GM12892 (cell line): ENCODE data around the gene DHRS4L2.
A peak's percentile ranks its signal among the peaks of the same experiment; 100 is the strongest.
"Not testable (repeated sequence)": the region's sequence is repeated elsewhere in the genome, so short reads cannot be mapped to it uniquely, and the experiment has no call there.

Experiments
- DNase-seq: peaks from one replicate; pipeline ENCODE4 v3.0.0; 2011; ENCODE audit not compliant: insufficient read length
- FAIRE-seq: peaks from 2 replicates; lab custom pipeline; 2011; peaks lifted over from hg19 to GRCh38; lab: Jason Lieb, UNC
- POLR2A ChIP-seq: IDR thresholded peaks from 2 replicates; pipeline ENCODE4 v1.6.1; 2011; ENCODE audit warnings: low read depth, low read length, control low read depth
- POLR2AphosphoS5 ChIP-seq: IDR thresholded peaks from 2 replicates; pipeline ENCODE4 v1.6.1; 2011; ENCODE audit warnings: low read depth, low read length, control low read depth
- TAF1 ChIP-seq: IDR thresholded peaks from 2 replicates; pipeline ENCODE4 v1.6.1; 2011; ENCODE audit warnings: low read depth, mild to moderate bottlenecking, control low read depth, low read length, borderline replicate concordance

Gene DHRS4L2

DNA sequence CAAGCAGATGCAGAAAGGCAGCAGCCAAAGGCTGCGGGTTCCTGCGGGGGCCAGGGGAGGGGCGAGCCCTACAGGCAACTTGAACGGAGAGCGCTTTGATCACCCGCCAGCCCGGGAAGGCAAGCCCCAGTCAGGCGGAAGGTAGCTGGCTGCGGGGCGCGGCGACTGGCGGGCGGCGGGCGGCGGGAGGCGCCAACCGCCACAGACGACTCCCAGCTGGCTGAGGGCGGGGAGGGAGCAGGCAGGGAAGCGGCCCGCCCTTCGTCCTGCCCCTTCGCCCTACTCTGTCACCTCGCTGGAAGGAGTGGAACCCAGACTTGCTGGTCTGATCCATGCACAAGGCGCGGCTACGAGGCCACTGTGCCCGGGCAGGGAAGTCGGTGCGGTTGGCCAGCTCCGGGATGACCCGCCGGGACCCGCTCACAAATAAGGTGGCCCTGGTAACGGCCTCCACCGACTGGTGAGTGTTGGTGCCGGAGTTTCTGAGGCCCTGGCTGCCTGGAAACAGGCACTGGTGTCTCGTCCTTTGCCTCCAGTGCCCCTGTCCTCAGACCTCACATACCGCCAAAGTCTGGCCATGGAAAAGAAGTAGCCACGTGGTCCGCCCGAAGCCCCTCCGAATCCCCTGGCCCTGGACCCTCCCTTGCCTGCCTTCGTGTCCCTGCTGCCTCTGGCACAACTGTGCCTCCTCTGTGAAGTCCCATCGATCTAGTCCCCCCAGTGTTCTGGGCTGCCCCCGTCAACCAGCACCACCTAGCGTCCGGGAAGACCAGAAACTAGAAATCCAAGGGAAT, 47.6 kb downstream of the DHRS4L2 start:
- TF ChIP-seq POLR2A (peak; percentile 35; the same call in 1 of the 2 replicates), POLR2AphosphoS5 (no peak), TAF1 (no peak)
- DNase-seq (peak; percentile 42), FAIRE-seq (no peak)

DNA sequence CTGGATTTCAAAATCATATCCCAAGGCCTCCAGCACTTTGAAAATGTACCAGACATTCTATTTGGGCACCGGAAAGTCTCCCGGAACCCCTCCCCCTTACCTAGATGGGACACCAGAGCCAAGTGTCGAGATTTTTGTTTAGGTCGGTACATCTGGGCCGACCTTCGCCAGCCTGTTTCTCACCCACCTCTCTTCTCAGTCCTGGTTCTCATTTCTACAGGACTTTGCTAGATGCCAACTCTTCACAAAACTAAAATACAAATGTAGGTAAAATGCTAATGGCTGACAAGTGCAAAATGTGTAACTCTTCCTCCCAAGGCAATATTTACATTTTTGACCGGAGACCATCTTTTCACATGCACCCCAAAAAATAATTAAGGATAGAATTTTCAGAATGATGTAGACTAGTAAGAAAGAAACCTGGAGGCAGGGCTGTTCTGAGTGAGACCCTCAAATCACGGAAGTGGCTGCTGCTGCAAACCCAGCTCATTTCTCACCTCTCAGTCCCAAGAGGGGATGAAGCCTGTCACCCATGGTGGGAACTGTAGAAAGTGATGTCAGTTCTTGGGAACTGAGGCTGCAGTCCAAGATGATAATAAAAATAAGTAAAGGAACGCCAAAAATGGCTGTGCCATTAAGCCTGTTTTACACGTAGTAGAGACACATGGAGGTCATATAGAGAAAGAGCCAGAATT, 48.4 kb downstream of the DHRS4L2 start:
- not testable (repeated sequence) for DNase-seq
- peak; percentile 9 for FAIRE-seq

DNA sequence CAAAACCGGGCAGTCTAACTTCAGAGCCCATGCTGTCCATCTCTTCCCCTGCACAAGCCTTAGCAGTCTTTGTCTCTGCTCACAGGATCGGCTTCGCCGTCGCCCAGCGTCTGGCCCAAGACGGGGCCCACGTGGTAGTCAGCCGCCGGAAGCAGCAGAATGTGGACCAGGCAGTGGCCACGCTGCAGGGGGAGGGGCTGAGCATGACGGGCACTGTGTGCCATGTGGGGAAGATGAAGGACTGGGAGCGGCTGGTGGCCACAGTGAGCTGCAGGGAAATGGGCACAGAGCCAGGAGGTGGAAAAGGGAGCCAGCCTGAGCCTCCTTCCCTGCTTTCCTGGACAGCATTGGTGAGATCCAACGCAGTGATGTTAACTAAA, 48.9 kb downstream of the DHRS4L2 start:
- DNase-seq (no peak), FAIRE-seq (no peak)
- TF ChIP-seq POLR2A (no peak), POLR2AphosphoS5 (no peak), TAF1 (no peak)

DNA sequence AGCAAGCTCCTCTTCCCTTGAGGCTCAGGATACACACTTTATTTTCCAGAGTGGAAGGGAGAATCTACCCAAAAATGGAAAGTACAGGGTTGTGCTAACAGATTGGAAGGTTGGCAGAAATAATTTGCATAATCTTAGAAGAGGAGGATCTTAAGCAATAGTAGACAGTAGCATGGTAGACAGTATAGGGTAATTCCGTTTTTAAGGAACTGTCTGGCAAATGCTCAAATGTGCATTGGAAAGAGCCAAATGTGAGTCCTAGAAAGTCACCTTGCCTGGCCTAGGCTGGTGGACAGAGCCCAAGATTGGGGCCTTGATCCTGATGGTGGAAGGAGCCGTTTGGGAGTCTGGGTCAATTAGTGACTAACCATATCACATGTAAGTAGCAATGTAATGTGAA, 50.0 kb downstream of the DHRS4L2 start:
- TF ChIP-seq POLR2A (no peak), POLR2AphosphoS5 (no peak), TAF1 (no peak)
- FAIRE-seq (no peak), DNase-seq (no peak)

DNA sequence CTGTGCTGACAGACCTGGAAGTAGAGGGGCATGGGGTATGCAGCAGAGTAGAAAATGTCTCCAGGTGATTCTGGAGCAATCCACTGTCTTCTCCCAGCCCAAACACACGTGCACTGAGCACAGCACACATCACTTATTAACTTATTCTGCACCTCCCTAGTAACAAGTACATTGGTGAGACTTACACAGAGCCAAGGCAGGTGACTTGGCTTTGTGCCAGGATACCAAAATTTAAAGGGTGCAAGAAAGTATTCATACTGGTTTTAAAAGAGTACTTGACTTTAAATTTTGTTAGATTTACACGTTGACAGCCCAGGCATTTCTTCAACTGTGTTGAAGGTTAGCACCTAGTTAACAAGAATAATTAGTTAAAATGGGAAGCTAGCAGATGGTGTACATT, 52.0 kb downstream of the DHRS4L2 start:
- no peak for FAIRE-seq
- TF ChIP-seq TAF1, result no peak
- no peak for TF ChIP-seq POLR2AphosphoS5
- TF ChIP-seq POLR2A, result no peak
- no peak for DNase-seq

DNA sequence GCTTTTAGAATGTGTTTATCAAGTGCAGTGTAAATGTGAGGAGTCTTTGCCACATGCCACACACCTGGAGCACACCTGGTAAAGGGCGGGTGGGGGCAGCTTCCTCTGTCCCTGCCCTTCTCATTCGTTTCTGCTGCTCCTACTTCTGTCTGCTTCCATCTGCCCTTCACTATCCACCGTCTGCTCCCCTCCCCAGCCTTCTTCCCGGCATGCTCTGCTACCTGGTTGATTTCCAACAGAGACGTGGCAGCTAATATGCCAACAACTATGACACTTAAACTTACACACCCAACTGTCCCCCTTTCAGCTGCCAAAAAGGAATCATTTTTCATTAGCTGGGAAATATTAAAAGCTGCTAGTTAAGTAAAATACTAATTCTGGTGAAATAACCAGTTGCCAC, 54.0 kb downstream of the DHRS4L2 start:
- no peak for TF ChIP-seq TAF1
- TF ChIP-seq POLR2AphosphoS5, result no peak
- no peak for TF ChIP-seq POLR2A
- DNase-seq, result no peak
- no peak for FAIRE-seq

DNA sequence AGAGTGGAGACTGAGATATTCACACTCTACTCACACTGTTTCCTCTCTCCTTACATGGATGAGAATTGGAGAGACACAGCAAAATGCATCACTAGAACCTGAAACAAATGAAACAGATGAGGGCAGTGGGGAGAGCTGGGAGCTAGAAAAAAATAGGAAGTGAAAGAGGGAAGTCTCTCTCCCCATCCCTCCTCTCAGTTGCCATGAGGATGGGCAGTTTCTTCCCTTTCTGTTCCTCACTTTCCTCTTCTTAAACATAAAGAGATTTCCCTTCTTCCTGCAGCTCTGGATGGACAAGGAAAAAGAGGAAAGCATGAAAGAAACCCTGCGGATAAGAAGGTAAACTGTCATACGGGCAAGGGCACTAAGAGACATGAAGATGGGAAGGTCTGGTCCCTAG, 60.3 kb downstream of the DHRS4L2 start:
- FAIRE-seq, DNase-seq: not testable (repeated sequence)

DNA sequence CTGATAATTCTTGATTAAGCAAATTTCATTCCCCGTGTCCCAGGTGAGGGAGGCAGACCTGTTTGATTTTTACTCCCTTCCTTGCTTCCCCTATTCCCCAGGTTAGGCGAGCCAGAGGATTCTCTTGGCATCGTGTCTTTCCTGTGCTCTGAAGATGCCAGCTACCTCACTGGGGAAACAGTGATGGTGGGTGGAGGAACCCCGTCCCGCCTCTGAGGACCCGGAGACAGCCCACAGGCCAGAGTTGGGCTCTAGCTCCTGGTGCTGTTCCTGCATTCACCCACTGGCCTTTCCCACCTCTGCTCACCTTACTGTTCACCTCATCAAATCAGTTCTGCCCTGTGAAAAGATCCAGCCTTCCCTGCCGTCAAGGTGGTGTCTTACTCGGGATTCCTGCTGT, 62.0 kb downstream of the DHRS4L2 start:
- not testable (repeated sequence) for FAIRE-seq, DNase-seq

DNA sequence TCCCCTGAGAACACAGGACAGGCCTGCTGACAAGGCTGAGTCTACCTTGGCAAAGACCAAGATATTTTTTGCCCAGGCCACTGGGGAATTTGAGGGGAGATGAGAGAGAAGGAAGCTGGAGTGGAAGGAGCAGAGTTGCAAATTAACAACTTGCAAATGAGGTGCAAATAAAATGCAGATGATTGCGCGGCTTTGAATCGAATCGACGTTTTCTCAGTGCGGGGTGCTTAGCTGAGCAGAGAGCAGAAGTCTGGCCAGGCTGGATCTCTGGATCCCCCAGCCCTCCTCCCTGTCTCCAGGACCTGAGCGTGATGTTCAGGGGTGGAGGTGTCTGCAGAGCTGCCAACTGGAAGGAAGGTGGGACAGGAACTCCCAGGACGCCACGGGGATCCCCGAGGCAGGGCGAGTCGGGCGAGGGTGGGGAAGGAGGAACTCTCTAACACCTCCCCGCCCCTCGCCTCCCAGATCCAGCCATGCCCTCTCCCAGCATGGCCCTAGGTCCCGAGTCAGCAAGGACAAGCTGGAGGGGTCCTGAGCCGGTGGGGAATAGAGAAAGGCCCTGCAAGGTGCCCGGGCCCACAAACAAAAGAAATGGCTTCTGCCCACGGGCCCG, 62.6 kb downstream of the DHRS4L2 start:
- TF ChIP-seq POLR2A (0 out of 2 replicates have a peak, but pooled peaks have one; percentile 1), POLR2AphosphoS5 (no peak)
- FAIRE-seq (no peak), DNase-seq (peak; percentile 26)

DNA sequence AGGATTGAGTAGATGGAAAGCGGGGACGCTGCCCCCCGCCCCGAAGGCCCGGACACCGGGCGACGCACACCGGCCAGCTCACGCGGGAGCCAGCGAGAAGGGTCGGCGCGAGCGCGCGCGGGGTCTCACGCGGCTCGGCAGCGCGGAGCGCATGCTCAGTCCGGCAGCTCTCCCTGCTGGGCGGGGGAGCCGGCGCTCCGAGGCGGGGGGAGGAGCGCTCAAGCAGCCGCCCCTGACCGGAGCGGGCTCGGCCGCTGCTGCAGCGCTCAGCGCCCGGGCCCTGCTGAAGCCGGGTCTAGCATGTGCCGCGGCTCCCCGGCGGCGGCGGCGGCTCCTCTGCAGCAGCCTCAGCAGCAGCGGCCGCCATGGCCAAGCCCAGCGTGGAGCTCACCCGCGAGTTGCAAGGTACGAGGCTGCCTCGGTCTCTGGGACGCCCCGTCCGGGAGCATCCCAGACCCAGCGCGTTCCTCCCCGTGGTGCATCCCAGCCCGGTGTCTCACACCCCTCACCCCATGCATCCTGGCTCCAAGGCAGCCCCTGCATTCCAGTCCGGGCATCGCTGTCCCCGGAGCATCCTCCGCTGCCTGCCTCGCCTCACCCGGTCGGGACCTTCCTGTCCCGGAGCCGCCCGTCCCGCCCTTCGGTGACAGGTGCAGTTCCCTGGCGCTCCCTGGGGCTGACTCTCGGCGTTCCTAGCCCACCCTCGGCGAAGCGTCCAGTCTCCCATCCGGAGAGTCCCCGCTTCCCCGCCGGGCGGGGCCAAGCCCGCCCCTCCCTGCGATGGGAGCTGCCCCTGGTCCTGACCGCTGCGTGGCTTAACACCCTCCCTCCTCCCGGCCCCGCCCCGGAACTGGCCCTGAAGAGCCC, 63.3 kb downstream of the DHRS4L2 start, which contains the start of gene CARMIL3:
Gene CARMIL3, plus strand, starts transcription at position 221 of the 867 bp plus-strand sequence. Its CDS starts 145 bp downstream, at position 366.
- TF ChIP-seq POLR2A (peak; percentile 55; the same call in 1 of the 2 replicates), POLR2AphosphoS5 (no peak), TAF1 (0 out of 2 replicates have a peak, but pooled peaks have one; percentile 27)

DNA sequence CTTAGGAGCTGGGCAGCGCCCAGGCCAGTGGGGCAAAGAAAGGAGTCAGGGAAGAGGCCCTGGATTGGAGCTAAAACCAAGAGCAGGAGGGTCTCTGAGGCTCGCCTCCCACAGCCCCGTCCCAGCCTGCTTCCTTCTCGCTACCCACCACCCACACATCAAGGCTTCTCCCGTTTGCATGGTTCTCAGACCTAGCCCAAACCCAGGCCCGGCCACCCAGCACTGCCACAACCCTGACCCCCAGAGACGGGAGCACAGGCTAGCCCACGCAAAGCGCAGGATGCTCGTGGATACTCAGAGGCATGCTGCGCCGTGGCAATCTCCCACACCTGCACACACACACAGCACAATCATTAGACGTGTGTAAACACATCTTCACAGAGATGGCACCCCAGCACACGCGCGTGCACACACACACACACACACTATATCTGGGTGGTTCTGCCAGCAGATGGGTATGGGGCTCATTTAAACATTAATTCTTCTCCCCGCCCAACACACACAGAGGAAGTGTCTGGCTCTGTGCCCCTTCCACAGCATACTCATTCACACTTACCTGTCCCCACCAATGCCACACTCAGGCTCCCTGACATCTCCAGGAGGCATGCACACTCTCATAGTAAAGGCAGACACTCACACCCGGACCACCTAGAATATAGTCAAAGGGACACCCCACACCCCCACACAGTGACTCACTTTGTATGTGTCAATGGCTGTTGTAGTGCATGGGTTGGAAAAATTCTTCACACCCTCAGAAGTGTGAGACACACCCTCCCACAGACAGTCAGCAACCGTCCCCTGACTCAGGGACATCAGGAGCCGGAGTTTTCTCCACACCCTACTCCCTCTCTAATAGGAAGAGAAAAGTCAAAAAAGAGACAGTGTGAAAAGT, 64.2 kb downstream of the DHRS4L2 start:
- FAIRE-seq, result no peak
- peak; percentile 8 for DNase-seq
- TF ChIP-seq POLR2AphosphoS5, result no peak
- TF ChIP-seq POLR2A, result no peak
- TF ChIP-seq TAF1, result no peak

More for the DNA sequence above, 63.3 kb downstream of the DHRS4L2 start, which contains the start of gene CARMIL3:
- FAIRE-seq (peak; percentile 40), DNase-seq (peak; percentile 85)
